Measurements from ENCODE around the gene COL6A6. TPM values are rescaled to one million over a fixed set of nuclear protein-coding genes. Genes with fewer than 3 reads are reported as not detected.

COL6A6 gene
- total and polyA plus RNA-seq, 2 donors (not counting 3 experiments of a cell fraction or from before 2014, with no cell fraction given): not detected

DNA sequence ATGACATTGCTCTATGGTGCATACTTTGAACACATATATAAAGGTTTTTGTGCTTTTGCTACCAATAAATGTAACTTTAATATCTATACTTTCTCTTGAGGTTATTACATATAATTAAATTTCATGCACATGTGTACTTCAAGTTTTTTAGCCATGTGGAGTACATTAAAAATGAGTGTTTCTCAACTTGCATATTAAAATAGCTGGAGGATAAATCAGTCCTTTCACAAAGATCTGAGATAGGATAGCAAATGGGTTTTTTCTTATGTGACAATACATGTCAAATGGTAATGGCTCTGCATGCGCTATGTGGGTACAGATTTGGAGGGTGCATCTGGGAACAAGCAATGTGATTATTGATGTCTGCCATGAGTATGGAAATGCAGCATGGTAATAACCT lies 48.7 kb upstream of the COL6A6 start:
- H3K79me2 ChIP-seq (ENCODE audit: control insufficient read depth, insufficient read depth, low read length): no peaks in the 10 kb centered on the region
- H3K9me3 ChIP-seq (replicated peaks; ENCODE audit: control insufficient read depth, insufficient read depth, low read length): no peaks in the 10 kb centered on the region
- DNase-seq (ENCODE audit: low read depth, low spot score) (no peak), FAIRE-seq (no peak)
- ChIA-PET CTCF (no interaction called here), POLR2A (no interaction called here)
- no peaks in the 10 kb centered on the region for H3K4me1 ChIP-seq (ENCODE audit: control insufficient read depth, extremely low read depth, insufficient read depth, low read length)
- H3K9ac ChIP-seq (replicated peaks; ENCODE audit: extremely low read depth, insufficient read depth, low read length): no peak overlapping the region
- no peaks in the 10 kb centered on the region for H3K36me3 ChIP-seq (ENCODE audit: control insufficient read depth in 2 of 2, extremely low read depth in 1 of 2, insufficient read depth in 2 of 2, low read length in 2 of 2)
- intact Hi-C loops (cut with micrococcal nuclease) (no loop called here), dilution Hi-C loops (cut with MboI; ENCODE audit: extremely low pct_ligation_motif_present, low sequenced_read_pairs) (no loop called here)
- TF ChIP-seq GATA2 (IDR thresholded peaks at IDR 0.05; ENCODE audit: insufficient read depth, insufficient read length, low read depth, low read length) (no peak), FOS (IDR thresholded peaks at IDR 0.05; ENCODE audit: borderline replicate concordance, insufficient read depth, low read length) (no peak), EZH2 (IDR thresholded peaks at IDR 0.05; ENCODE audit: borderline replicate concordance, low read depth, low read length, severe bottlenecking) (no peak), MYC (IDR thresholded peaks at IDR 0.05; ENCODE audit: low read depth, low read length) (no peak), JUN (IDR thresholded peaks at IDR 0.05; ENCODE audit: borderline replicate concordance, insufficient read depth, insufficient read length, low read depth) (no peak), POLR2AphosphoS5 (IDR thresholded peaks at IDR 0.05; ENCODE audit: insufficient read depth, low read depth, low read length) (no peak), POLR2A (IDR thresholded peaks at IDR 0.05; ENCODE audit: low read depth, low read length) (no peak)
- TF ChIP-seq, protein P1, sequence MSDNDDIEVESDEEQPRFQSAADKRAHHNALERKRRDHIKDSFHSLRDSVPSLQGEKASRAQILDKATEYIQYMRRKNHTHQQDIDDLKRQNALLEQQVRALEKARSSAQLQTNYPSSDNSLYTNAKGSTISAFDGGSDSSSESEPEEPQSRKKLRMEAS (IDR thresholded peaks at IDR 0.05; ENCODE audit: insufficient read depth, insufficient read length): no peak
- TF ChIP-seq, protein P2, sequence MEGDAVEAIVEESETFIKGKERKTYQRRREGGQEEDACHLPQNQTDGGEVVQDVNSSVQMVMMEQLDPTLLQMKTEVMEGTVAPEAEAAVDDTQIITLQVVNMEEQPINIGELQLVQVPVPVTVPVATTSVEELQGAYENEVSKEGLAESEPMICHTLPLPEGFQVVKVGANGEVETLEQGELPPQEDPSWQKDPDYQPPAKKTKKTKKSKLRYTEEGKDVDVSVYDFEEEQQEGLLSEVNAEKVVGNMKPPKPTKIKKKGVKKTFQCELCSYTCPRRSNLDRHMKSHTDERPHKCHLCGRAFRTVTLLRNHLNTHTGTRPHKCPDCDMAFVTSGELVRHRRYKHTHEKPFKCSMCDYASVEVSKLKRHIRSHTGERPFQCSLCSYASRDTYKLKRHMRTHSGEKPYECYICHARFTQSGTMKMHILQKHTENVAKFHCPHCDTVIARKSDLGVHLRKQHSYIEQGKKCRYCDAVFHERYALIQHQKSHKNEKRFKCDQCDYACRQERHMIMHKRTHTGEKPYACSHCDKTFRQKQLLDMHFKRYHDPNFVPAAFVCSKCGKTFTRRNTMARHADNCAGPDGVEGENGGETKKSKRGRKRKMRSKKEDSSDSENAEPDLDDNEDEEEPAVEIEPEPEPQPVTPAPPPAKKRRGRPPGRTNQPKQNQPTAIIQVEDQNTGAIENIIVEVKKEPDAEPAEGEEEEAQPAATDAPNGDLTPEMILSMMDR (IDR thresholded peaks at IDR 0.05; ENCODE audit: extremely low read depth in 1 of 2, insufficient read depth in 1 of 2, low read depth in 1 of 2, low read length in 2 of 2): no peak
- H3K27ac ChIP-seq (ENCODE audit: insufficient read depth, low read depth, low read length): no peak overlapping the region
- no peak overlapping the region for H3K4me3 ChIP-seq (replicated peaks in 1 of 3; ENCODE audit: insufficient read depth in 1 of 3, low read depth in 1 of 3, low read length in 3 of 3)
- no peaks in the 10 kb centered on the region for H4K20me1 ChIP-seq (replicated peaks; ENCODE audit: control insufficient read depth, extremely low read depth, insufficient read depth, low read length)
- no peak overlapping the region for H2AFZ ChIP-seq (ENCODE audit: low read depth, low read length)
- no TSS peak for BruUV-seq (replicated peaks)
- no peak overlapping the region for H3K4me2 ChIP-seq (ENCODE audit: insufficient read depth, low read length)
- H3K27me3 ChIP-seq (ENCODE audit: control insufficient read depth in 2 of 2, insufficient read depth in 2 of 2, low read length in 2 of 2): peaks cover 0 to 2% of the 10 kb centered on the region in 2 experiments
- H3K9me1 ChIP-seq (replicated peaks; ENCODE audit: control insufficient read depth, extremely low read depth, insufficient read depth, low read length): no peaks in the 10 kb centered on the region

Measured in endothelial cell of umbilical vein (primary cell).